Left hindlimb (tissue), 1 donor: ENCODE results near the gene HOXC9.

ENCODE experiments used
- DNase-seq: peaks from one replicate; pipeline ENCODE4 v3.0.0-alpha.2; 2018

HOXC9 gene

DNA sequence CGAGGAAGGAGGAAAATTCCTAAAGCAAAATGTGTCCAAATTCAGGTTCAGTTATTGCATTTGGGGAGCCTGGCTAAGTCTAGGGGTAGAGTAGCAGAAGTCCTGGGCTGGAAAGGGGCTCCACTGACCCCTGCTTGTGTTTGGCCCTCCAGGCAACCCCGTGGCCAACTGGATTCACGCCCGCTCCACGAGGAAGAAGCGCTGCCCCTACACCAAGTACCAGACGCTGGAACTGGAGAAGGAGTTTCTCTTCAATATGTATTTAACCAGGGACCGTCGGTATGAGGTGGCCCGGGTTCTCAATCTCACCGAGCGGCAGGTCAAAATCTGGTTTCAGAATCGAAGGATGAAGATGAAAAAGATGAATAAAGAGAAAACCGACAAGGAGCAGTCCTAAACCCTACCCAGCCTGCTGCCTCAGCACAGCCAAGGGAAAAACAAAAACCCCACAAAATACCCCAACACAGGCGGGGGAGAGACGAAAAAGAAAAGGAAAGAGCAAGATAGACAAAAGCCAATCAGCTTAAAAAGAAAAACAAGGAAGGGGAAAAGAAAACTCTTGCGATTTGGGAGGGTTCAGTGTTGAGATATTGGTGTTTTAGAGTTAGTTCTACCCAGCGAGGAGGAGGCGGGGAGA is 2.4 kb downstream of the HOXC9 start:
- DNase-seq, result no peak

DNA sequence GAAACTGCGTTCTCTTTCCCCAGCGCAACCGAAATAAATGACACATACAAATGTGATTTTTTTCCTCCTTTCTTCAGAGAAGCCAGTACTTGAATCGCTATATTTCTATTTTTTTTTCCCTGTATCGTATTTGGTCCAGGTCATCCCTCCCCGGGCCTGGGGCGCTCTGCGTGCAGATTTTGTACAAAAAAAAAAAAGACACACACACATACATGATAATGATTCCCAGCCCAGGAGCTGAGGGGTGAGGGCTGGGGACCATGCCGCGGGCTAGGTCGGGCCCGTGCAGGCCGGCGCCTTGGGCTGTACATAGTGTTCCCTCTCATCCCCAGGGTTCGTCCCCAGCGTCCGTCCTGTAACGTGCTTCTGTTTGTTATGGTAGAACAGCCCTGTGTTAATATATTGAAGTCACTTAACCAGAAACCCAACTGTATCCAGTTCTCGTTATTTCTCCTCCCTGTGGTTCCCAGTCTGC is 3.0 kb downstream of the HOXC9 start:
- DNase-seq, result no peak

DNA sequence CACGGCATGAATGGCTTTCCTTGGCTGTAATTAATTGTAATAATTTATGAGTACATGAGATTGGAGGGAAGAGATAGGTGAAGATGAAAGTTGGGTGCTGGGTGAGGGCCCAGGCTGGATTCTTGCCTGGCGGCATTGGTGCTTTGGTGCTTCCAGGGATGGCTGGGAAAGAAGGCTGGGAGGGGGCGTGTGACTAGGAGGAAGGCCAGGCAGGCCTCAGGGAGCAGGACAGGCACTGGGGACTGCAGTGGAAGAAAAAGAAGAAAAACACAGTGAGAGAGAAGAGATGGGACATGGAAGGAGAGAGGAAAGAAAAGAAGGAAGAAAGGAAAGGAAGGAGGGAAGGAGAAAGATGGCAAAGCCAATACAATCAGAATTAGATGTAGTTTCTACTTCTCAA is 3.7 kb downstream of the HOXC9 start:
- no peak for DNase-seq

DNA sequence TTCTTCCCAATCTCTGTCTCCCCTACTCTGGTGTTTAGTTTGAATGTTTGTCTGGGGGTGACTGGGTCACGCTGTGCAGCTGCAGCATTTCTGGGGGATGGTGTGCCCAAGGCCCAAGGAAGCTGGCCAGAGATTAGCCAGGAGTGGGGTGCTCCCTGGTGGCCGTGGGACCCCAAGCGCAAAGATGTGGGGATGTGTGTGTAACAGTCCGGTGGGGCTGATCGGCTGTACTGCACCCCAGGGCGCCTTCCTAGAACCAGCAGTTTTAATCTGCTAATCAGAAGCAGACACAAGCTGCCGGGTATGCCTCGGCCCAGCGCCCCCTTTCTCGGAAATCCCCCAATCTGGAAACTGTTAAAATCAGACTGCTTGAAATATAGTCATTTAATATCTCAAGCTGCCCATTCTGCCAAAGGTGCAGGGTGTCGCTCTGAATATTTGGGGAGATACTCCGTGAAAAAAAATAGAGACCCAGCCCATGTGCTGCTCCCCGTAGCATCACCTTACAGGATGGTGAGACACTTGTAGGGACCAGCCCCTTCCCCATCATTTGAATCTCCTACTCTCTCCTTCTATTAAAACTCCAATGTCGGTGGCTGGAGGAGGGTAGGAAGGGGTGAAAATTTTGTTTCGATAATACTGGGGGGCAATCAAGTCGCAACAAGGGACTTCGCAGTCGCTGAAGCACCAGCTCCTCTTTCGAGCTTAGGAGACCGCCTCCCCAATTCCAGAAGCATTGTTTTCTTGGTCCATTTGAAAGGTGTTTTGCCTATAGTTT is 4.3 kb downstream of the HOXC9 start:
- DNase-seq, result no peak

DNA sequence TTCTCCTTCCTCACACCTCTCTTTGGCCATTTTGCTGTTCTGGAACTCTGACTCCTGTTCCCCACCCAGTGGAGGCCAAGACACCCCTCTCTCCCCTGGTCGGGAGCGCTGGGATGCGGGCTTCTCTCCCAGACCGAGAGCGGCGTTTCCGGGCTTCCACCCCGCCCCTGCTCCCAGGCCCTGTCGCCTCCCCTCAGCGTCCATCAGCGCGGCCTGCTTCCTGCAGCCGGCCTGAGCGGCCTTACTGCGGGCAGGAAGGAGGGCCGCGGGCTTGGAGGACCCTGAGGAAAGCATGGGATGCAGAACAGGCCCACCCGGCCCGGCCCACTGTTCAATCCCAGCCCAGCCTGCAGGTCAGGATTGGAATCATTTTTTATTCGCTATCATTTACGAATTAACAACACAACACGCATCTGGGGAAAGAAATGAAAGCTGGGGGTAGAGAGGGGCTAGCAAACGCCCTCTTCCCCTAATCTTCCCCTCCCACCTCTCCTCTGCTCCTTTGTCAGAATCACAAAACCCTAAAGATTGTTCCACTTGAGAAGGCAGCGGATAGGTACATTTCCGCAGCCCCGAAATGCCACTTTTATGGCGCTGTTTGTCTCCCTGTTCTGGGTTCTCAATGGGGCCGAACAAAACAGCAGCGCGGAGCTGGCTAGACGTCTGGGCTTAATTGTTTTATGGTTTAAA is 5.0 kb downstream of the HOXC9 start:
- DNase-seq, result no peak

DNA sequence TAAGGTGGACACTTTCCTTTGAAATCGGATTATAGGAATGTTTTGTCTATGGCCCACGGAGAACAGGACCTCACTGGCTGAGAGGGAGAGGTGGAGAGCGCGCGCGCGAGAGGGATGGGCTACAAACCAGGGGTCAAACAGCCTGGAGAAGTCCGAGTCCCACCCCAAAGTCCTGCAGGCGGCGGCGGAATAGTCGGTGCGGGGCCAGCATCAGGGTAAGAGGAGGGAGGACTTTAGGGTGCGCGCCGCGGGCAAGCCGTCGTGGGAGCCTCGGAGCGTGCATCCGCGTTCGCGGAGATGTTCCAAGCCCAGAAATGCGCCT is 5.5 kb downstream of the HOXC9 start:
- no peak for DNase-seq

DNA sequence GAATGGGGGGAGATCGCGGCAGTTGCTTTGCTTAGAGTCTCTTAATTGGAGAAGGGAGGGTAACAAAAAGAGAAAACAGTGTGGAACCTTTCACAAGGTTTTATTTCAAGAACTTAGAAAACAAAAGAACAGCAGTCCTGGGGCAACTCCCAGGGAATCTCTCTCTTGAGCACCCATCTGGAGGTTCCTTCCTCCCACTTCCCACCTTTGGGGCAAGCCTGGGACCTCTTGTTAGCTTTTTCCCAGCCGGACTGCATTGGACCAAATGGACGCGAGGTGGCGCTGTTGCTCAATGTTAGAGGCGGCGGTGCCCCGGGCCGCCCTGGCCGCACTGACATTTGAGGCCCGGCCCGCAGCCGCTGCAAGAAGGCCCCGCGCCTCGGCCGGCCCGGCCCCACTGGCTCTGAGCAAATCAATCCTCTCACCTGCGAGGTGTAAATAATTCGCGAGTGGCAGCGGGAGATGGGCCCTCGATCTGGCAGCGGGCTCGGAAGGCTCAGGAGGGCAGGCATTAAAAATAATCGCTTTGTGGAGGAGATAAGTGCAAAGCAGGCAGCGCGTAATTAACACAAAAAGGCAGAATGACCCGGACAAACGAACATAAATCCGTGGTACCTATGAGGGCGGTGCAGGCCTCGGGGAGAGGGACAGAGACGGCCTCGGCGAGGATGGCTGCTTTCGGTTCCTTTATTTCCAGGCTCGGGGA is 6.0 kb downstream of the HOXC9 start:
- DNase-seq, result peak; percentile 91

DNA sequence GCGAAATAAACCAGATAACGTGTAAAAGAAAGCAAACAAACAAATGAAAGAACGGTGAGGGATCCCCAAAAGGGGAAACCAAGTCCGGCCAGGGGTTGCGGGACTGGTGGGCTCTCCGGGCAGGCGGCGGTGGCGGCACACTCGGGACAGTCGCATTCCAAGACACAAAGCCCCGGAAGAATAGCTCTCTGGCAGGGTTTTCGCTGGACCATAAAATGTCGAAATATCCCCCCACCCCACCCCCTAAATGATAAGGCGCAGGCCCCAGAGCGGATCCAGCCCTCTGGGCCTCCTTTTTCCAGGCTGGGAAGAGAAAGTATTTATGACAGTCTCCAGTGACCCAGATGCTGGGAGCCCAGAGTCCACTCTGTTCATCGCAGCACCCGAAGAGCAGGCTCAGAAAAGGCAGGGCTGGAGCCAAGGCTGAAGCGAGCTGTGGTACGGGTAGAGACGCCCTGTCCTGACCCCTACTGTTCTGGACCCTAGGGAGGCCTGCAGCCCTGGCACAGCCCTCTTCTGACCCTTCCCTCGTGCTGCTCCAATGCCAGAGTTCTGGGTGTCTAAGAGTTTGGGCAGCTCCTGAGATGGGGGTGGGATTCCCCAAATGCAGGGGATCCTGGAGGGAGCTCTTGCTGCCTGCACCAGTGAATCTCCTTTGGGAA is 6.7 kb downstream of the HOXC9 start:
- no peak for DNase-seq

DNA sequence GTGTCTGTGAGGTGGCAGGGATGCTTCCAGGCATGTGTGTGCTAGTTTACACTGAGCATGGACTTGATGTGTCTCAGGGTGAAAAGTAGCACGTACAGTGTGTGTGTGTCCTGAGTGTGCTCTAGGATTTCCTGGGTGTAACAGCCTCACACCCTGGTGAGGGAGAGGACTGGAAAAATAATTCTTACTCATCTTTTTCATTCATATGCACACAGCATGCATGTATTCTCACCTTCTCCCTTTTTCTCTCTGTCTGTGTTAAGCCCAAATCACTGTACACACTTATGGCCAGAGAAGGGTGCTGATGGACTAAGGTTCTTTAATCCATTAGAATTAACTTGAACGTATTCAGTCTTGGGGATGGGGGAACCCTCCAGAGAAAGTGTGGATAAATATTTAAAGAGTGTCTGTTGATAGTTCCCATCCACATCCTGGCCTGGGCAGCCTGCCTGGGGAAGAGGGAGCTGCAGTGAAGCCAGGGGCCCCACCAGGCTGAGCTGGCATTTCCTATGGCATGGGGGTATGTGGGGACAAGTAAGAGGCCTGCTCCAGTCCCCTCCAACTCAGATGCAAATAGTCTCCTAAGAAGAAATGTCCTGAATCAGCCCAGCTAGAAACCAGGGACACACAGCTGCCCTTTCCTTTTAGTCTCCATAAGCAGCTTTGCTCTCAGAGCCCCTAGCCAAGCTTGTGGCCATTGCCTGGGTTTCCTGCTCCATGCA is 7.7 kb downstream of the HOXC9 start:
- no peak for DNase-seq

DNA sequence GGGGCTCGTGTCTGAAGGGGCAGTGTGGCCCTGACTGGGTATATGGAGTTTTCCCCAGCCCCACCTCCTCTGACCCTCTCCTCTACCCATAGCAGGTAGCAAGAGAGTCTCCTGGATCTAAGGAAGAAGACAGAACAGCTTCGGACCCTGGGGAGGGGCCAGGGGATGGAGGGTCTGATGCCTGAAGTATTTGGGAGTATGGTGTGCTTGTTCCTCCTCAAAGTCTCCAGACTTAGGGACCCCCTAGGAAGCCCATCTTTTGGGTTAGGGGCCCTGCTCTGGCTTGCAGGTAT is 8.2 kb downstream of the HOXC9 start:
- no peak for DNase-seq

DNA sequence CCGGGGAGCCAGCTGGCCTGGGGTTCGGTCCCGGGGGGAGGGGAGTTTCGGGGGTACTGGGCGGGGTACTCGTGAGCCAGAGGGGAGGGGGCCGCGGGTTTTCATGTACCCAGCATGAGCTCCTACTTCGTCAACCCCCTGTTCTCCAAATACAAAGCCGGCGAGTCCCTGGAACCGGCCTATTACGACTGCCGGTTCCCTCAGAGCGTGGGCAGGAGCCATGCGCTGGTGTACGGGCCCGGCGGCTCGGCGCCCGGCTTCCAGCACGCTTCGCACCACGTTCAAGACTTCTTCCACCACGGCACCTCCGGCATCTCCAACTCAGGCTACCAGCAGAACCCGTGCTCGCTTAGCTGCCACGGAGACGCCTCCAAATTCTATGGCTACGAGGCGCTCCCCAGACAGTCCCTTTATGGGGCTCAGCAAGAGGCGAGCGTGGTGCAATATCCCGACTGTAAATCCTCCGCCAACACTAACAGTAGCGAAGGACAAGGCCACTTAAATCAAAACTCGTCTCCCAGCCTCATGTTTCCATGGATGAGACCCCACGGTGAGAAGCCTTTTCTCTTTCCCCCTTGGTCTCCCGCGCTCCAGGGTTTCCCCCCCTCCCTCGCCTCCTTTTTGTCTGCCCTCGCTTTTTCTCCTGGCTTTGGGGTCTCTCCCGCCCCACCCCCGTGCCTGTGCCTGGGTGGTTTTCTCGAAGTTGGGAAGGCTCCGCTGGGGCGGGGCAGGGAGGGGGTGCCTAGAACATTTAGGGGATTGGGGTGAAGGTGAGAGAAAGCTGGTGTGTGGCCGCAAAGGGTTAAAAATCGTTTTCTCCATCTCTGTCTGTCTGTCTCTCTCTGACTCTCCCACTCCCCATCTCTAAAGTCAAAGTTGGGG is 9.5 kb downstream of the HOXC9 start:
- no peak for DNase-seq

DNA sequence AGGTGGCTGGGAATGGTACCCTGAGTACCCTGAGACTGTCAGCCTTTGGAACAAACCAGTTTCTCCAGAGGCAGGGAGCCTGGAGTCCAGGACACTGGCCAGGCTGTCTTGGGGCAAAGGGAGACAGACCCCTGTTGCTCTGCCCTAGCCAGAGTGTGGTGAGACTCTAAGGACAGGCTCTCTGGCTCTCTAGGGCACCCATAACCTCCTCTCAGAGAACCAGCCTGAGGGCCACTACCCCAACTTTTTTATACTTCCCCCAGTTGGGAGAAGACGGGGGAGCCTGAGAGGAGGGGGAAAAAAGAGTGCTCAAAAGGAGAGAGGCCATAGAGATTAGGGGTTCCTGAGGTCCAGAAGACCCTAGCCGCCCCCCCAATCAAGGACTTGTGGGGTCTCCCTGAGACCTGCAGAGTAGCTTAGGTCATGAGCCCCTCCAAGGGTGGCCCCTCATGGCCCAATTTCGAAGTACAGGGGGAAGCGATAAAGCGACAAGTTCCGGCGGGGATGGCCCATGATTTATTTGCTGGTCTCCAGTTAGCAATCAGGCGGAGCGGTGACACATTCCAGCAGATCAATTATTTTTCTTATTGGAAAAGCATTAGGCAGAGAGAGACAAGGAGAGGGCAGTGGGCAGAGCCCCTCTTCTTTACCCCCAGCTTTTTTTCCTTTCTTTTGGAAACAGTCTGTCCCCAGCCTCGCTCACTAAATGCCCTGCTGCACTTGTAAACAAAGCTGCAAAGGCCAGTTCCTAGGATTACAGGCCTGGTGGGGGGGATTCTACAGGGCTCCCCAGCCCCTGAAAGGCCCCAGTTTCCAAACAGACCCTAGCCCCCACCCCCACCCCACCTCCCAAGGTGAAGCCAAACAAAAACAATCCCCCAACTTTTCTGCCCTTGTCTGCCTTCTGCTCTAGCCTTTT is 10.4 kb downstream of the HOXC9 start:
- DNase-seq, result no peak

DNA sequence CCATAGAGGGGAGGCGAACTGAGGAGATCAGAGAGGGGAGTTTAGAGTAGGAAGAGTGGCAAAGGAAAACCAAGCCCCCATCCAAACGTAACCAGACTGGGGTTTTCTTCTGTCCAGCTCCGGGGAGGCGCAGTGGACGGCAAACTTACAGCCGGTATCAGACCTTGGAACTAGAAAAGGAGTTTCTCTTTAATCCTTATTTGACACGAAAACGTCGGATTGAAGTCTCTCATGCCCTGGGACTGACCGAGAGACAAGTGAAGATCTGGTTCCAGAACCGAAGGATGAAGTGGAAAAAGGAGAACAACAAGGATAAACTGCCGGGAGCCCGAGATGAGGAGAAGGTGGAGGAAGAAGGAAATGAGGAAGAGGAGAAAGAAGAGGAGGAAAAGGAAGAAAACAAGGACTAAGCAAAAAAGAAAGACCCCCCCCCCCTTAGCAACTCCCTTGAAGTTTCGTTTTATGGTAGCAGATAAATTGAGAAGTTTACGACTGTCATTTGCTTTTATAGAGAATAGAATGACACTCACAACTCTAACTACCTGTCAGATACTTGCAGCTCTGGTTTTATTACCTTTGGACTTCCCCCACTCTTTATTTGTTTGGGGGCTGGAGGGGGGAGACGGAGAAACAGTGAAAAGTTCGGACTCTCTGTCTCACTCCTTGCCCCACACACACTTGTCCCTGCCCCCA is 11.2 kb downstream of the HOXC9 start:
- no peak for DNase-seq

DNA sequence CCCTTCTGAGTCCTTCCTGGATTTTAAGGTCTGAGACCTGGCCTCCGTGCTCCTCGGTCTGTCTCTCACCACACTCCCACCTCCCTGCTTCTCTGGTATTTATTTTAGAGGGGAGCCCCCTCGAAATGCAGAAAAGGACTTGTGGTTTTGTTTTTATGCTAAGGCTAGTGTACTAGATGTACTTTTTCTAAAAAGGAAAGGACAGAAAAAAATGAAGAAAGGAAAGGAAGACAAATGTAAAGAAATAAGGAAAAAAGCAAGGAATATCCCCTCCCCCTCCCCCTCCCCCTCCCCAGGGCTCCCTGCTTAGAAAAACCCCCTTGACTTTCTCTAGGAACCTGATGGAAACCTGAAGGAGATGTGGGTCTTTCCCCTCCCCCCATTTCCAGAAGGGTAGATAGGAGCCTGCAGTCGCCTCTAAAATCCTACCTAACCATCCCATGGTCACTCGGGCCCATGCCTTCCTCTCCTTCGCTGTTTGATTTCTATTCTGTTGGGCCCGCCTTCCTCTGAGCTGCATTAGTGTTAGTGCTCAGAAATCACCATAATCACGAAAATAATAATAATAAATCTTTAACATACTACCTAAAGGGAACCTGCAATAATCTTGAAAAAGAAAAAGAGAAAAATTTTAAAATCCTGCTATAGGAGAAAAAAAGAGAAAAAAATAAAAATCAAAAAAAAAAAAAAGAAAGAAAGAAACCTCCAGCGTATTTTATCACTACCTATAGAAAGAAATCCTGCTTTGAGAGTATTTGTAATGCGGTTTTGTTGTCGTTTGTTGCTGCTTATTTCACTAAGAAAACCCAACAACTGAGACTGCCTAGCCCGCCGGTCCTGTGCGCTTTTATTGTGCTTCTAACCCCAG is 11.9 kb downstream of the HOXC9 start:
- DNase-seq, result no peak

DNA sequence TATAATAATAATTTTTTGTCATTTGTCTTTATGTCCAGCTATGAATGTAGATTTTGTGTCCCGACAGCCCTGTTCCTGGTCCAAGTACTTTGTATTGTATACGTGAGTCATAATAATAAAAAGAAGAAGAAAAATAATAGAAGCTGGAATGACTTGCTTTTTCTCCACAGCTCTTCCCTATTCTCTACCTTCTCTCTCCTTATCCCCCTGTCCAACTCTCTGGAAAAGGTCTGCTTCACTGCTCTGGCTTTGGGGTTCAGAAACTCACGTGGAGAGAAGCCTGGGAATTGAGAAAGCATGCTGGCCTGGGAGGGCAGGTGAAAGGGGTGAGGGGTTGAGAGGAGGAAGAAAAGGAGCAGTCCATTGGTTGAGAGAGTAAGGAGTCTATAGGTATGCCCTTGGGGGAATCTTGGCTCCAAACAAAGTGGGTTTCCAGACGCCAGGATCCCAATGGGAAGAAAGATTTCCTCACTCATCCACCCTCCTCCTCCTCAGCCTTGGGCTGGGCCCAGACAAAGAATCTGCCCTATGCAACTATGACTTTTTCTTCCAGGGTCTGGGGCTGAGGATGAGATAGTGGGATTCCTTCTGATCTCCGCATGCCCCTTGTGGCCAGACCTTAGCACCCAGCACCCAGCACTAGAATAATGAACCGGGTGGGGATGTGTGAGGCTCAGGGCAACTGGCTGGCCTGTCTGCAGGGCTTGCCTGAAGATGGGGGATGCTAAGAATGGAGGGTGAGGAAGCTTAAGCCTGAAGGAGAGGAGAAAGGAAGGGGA is 12.9 kb downstream of the HOXC9 start:
- DNase-seq, result no peak

DNA sequence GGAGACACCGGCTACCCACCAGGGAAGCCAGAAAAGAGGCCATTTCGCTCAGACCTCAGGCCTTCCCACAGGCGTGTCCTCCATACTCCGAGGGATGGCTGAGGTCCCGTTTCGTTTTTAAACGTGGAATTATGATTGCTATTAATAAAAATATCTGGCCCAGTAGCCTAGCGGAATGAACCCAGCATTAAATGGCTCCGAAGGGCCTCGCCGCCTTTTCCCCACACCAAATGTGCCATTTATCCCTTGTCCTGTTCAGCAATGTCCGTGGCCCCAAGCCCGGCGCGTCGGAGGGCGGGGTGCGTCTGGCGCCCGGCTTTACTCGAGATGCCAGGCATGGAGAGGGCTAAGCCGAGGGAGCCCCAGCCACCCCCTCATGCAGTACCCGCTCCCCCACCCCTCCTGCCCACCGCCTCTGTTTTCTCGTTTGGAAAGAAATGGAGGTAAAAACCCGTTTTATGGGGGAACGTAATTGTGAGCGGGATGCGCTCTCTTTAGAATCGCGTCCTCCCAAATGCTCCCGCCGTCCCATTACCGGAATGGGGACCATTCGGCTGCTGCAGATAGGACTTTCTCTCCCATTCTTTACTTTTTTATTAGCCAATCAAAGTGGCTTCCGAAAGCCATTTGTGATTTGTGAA is 14.5 kb downstream of the HOXC9 start:
- no peak for DNase-seq
